Measurements from ENCODE around the gene CRYGN.

DNA sequence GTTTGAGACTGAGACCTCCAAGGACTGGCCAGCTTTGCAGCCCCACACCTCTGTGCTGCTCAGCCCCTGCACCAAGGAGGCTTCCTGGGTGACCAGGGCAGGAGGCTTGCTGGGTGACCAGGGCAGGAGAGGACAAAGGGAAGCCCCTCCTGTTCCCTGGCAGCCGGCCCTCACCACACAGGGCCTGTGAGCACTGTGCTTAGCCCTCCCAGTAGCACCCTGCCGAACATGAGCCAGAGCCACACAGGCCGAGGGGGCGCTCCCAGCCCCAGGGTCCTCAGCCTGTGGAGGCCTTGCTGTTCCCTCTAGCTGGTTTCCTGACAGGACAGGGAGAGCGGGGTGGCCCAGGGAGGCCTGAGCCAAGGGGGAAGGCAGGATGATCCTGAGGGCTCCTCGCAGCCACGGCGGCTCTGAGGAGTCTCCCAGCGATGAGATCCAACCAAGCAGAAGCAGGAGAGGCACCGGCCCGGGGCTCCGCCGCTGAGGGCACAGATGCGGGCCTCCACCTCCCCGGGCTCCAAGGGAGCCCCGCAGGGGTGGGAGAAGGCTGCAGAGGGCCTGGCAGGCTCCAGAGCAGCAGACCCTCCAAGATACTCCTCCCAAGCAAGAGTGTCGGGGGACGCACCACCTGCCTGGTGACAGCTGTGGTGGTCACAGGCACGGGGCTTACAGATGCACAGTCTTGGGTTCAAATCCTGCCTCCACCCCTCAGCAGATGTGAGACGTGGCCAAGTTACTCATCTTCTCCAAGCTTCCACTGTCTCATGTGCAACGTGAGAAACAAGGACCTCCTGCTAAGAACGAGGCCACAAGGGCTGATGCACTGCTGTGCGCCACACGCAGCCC, 52.6 kb downstream of the CRYGN start:
- no peak for TF ChIP-seq EP300 (IDR thresholded peaks at IDR 0.05)
- no peak for TF ChIP-seq POLR2AphosphoS5 (IDR thresholded peaks at IDR 0.05)
- TF ChIP-seq, protein P1, sequence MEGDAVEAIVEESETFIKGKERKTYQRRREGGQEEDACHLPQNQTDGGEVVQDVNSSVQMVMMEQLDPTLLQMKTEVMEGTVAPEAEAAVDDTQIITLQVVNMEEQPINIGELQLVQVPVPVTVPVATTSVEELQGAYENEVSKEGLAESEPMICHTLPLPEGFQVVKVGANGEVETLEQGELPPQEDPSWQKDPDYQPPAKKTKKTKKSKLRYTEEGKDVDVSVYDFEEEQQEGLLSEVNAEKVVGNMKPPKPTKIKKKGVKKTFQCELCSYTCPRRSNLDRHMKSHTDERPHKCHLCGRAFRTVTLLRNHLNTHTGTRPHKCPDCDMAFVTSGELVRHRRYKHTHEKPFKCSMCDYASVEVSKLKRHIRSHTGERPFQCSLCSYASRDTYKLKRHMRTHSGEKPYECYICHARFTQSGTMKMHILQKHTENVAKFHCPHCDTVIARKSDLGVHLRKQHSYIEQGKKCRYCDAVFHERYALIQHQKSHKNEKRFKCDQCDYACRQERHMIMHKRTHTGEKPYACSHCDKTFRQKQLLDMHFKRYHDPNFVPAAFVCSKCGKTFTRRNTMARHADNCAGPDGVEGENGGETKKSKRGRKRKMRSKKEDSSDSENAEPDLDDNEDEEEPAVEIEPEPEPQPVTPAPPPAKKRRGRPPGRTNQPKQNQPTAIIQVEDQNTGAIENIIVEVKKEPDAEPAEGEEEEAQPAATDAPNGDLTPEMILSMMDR (IDR thresholded peaks at IDR 0.05) = no peak
